HG03460 (cell line): Measurements from ENCODE around the gene LIMS2.
A peak's percentile ranks its signal among the peaks of the same experiment; 100 is the strongest.

Source experiments
- ATAC-seq: cut with Tn5 transposase; IDR thresholded peaks from one replicate; pipeline ENCODE4 v1.9.1; 2021; ENCODE audit not compliant: unreplicated experiment

The LIMS2 gene

DNA sequence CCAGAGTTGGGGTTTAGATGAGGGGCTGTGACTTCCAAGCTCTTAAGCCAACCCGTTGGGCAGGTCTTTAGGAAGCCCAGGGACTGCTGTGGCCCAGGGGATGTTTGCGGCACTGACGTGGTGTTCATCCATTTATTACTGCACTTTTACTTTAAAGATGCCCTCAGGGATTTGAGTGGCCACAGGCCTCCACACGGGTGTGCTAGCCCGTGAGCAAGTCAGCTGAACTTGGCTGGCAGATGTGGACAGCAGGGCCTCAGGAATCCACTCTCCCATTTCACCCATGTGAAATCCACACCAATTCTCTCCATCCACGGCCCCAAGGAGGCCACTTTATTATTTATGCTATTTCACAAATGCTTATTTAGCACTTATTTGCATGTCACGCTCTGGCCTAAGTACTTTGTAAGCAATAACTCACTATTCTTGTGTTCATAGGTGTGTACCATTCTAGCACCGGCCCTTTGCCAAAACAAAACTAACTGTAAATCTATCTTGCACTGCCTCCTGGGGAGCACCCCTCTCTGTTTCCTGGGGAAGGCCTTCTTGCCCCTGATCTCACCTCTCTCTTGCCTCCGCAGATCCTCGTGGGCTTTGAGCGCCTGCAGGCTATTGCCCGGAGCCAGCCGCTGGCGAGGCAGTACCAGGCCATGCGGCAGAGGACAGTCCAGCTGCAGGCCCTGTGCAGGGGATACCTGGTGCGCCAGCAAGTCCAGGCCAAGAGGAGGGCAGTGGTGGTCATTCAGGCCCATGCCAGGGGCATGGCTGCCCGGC, 68.5 kb downstream of the LIMS2 start:
- no peak for ATAC-seq

DNA sequence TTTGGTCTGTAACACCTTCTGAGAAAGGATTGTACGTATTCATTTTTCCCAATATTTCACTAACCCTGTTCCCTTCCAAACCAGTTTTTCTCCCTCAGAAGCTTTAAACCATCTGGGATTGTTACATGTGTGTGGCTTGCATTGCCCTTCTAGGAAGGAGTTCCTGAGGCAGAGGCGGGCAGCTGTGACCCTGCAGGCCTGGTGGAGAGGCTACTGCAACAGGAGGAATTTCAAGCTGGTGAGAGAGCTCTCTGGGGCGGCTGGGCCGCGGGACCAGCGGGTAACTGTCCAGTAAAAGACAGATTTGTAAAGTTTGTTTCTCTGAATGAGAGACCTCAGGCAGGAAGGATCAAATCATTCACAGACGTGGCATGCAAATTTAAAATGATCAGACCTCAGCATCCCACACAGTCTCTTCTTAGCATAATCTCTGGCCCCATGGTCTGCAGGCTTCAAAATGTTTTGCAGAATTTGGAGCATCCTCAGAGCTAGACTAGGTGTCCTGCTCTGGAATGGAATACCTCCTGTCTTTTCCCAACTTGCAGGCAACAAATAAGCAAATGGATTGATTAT, 69.6 kb downstream of the LIMS2 start:
- no peak for ATAC-seq

GRCh38 chr2:127604986-127605385, 70.3 kb downstream of the LIMS2 start:
- no peak for ATAC-seq

- ATAC-seq, result no peak
Observed at GRCh38 chr2:127599211-127599610, 76.1 kb downstream of the LIMS2 start.

DNA sequence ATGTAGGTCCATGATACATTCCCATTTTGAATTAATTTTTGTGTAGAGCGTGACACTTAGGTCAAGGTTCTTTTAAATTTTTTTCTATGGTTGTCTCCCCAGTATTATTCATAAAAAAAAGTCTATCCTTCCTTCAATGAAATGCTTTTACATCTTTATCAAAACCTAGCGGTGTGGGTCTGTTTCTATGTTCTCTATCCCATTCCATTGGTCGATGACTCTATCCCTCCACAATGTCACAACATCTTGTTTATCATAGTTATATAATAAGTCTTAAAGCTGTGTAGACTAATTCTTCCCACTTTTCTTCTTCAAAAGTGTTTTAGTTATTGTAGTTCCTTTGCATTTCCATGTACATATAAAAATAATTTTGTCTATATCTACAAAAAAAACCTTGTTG, 76.6 kb downstream of the LIMS2 start:
- ATAC-seq, result no peak

DNA sequence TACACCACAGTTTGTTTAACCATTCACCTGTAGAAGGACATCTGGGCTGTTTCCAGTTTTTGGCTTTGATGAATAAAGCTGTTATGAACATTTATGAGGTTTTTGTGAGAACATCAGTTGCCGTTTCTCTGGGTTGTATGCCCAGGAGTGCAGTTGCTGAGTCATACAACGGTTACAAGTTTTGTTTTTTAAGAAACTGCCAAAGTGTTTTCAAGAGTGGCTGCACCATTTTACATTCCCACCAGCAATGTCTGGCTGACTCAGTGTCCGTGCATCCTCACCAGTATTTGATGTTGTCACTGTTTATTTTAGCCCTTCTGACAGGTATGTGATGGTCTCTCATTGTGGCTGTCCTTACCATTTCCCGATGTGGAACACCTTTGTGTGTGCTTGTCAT, 77.3 kb downstream of the LIMS2 start:
- no peak for ATAC-seq

- ATAC-seq, result no peak
Observed at GRCh38 chr2:127597046-127597983, 78.0 kb downstream of the LIMS2 start.

GRCh38 chr2:127596311-127597045, 78.9 kb downstream of the LIMS2 start:
- ATAC-seq, result no peak

- no peak for ATAC-seq
Observed at GRCh38 chr2:127594116-127594591, 81.2 kb downstream of the LIMS2 start.

GRCh38 chr2:127593228-127594115, 81.9 kb downstream of the LIMS2 start:
- no peak for ATAC-seq

GRCh38 chr2:127592761-127593227, 82.5 kb downstream of the LIMS2 start:
- ATAC-seq, result no peak

- ATAC-seq, result peak; percentile 77
Observed at GRCh38 chr2:127591221-127591923, 84.0 kb downstream of the LIMS2 start.

- no peak for ATAC-seq
Observed at GRCh38 chr2:127590386-127591190, 84.7 kb downstream of the LIMS2 start.

GRCh38 chr2:127589841-127590240, 85.5 kb downstream of the LIMS2 start:
- no peak for ATAC-seq

DNA sequence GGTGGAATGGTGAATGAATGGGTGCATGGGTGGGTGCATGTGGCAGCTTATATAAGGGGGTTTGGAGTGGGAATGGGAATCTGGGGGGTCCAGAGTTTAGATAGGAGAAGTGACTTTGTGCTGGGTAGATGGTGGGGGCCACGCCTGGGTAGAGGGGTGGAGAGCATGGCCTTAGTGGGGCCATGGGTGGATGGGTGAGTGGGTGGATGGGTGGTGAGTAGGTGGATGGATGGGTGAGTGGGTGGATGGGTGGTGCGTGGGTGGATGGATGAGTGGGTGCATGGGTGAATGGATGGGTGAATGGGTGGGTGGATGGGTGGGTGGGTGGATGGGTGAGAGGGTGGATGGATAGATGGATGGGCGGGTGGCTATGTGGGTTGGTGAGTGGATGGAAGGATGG, 86.0 kb downstream of the LIMS2 start:
- ATAC-seq, result no peak
